GM19397 (cell line): Measurements from ENCODE around the gene APPL2.
"Not testable (repeated sequence)": the region's sequence is repeated elsewhere in the genome, so short reads cannot be mapped to it uniquely, and the experiment has no call there.

ENCODE experiments used
- ATAC-seq: cut with Tn5 transposase; IDR thresholded peaks from one replicate; pipeline ENCODE4 v1.9.1; 2021; ENCODE audit warnings: mild to moderate bottlenecking, moderate library complexity; ENCODE audit not compliant: unreplicated experiment

Gene APPL2

GRCh38 chr12:105201299-105201698, 34.7 kb downstream of the APPL2 start:
- no peak for ATAC-seq

GRCh38 chr12:105200385-105200784, 35.6 kb downstream of the APPL2 start:
- ATAC-seq = no peak

- ATAC-seq = no peak
Measured at GRCh38 chr12:105198961-105199360, 37.0 kb downstream of the APPL2 start.

- ATAC-seq = no peak
Measured at GRCh38 chr12:105196090-105196489, 39.9 kb downstream of the APPL2 start.

GRCh38 chr12:105194947-105195346, 41.0 kb downstream of the APPL2 start:
- ATAC-seq = no peak

- no peak for ATAC-seq
Measured at GRCh38 chr12:105192624-105193225, 43.2 kb downstream of the APPL2 start.

- no peak for ATAC-seq
Measured at GRCh38 chr12:105190530-105190929, 45.4 kb downstream of the APPL2 start.

- ATAC-seq = no peak
Measured at GRCh38 chr12:105189293-105189692, 46.7 kb downstream of the APPL2 start.

GRCh38 chr12:105183976-105184375, 52.0 kb downstream of the APPL2 start:
- not testable (repeated sequence) for ATAC-seq

- ATAC-seq = not testable (repeated sequence)
Measured at GRCh38 chr12:105183406-105183805, 52.6 kb downstream of the APPL2 start.

GRCh38 chr12:105179114-105179513, 56.9 kb downstream of the APPL2 start:
- ATAC-seq = not testable (repeated sequence)

GRCh38 chr12:105177208-105177607, 58.8 kb downstream of the APPL2 start:
- no peak for ATAC-seq

- no peak for ATAC-seq
Measured at GRCh38 chr12:105175397-105175990, 60.5 kb downstream of the APPL2 start.

GRCh38 chr12:105171691-105172436, 64.1 kb downstream of the APPL2 start:
- no peak for ATAC-seq

- no peak for ATAC-seq
Measured at GRCh38 chr12:105170139-105170538, 65.8 kb downstream of the APPL2 start.

GRCh38 chr12:105168006-105168405, 68.0 kb downstream of the APPL2 start:
- ATAC-seq = no peak

- no peak for ATAC-seq
Measured at GRCh38 chr12:105167346-105167745, 68.6 kb downstream of the APPL2 start.

GRCh38 chr12:105166736-105167135, 69.2 kb downstream of the APPL2 start:
- ATAC-seq = no peak

- no peak for ATAC-seq
Measured at GRCh38 chr12:105164068-105164467, 71.9 kb downstream of the APPL2 start.

- no peak for ATAC-seq
Measured at GRCh38 chr12:105162174-105162573, 73.8 kb downstream of the APPL2 start.

GRCh38 chr12:105158876-105159275, 77.1 kb downstream of the APPL2 start:
- no peak for ATAC-seq

- no peak for ATAC-seq
Measured at GRCh38 chr12:105157606-105158005, 78.4 kb downstream of the APPL2 start.
